Colon (tissue), 2 donors: ENCODE measurements around the gene PNPLA6.

ENCODE experiments used
- FAIRE-seq: peaks from 2 replicates; lab custom pipeline; 2012; peaks lifted over from hg19 to GRCh38; lab: Jason Lieb, UNC
- donor health status: control.
- donor health status: control.

PNPLA6 gene

GRCh38 chr19:7602935-7603497 lies 67.5 kb downstream of the PNPLA6 start:
- FAIRE-seq, result no peak

DNA sequence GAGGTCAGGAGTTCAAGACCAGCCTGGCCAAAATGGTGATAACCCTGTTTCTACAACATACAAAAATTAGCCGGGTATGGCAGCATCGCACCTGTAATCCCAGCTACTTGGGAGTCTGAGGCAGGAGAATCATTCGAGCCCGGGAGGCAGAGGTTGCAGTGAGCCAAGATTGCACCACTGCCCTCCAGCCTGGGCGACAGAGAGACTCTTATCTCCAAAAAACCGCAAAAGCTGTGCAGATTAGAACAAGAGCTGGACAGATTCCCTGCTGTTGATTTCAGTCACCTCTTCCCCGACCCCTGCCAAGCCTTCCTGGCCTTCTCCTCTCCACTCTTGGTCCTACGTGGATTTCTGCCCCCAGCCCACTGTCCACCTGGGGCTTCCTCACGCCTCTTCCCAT lies 68.4 kb downstream of the PNPLA6 start:
- FAIRE-seq, result no peak

GRCh38 chr19:7605490-7606222 lies 70.1 kb downstream of the PNPLA6 start:
- no peak for FAIRE-seq

GRCh38 chr19:7606289-7606688 lies 70.8 kb downstream of the PNPLA6 start:
- FAIRE-seq, result no peak

- FAIRE-seq, result no peak
Measured at GRCh38 chr19:7607212-7607873, 71.8 kb downstream of the PNPLA6 start.

DNA sequence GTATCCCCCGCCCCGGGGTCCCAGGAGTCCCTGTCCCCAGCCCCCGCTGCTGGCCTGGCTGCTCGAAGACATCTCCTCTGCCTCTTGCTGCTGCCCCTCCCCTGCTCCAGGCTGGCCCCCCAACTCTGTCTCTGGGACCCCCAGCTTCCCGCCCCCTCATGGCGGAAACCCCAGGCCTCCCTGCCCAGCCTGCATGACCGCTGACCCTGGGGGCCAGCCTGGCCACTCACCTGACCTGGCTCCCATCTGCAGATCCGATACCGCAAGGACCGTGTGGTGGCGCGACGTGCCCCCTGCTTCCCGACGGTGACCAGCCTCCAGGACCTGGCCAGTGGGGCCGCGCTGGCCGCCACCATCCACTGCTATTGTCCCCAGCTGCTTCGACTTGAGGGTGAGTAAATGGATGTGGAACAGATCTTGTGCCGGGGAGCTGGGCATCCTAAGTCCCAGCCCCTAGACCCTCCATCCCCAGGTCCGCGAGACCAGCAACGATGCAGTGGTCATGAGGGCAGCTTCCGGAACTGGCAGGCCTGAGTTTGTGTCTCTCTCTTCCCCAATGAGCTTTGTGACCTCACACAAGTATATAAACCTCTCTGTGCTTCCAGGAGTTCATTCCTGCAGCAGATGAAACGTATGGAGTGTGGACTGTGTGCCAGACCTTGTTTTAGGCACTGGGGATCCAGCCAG lies 72.5 kb downstream of the PNPLA6 start:
- no peak for FAIRE-seq

DNA sequence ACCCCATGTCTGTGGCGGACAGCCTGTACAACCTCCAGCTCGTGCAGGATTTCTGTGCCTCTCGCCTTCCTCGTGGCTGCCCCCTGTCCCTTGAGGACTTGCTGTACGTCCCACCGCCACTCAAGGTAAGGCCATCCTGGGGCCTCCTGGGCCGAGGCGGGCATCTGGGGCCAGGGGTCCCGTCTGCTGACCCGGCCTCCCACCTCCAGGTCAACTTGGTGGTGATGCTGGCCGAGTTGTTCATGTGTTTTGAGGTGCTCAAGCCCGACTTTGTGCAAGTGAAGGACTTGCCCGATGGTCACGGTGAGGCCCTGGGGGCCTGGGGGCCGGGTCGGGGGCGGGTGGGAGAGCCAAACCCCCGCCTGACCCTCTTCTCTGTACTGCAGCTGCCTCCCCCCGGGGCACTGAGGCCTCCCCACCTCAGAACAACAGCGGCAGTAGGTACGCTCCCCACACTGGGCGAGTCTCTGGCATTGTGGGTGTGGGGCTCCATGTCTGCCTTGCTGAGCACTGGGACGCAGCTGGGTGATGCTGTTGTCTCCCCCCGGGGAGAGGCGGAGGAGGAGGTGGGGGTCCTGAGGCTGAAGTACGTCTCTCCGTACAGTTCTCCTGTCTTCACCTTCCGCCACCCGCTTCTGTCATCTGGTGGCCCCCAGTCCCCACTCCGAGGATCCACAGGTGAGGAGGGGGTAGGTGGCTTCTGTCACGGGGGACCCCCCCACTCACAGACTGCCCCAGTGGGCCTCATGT lies 75.1 kb downstream of the PNPLA6 start:
- no peak for FAIRE-seq
